ENCODE measurements around the gene ABLIM1. TPM values are rescaled to one million over a fixed set of nuclear protein-coding genes. Genes with fewer than 3 reads are reported as not detected.

The ABLIM1 gene
- total RNA-seq (100 to 1,000 TPM in 1 of 2 donors, 10 to 100 TPM in 1; 80.5 to 195 TPM), polyA plus RNA-seq (ENCODE audit: insufficient read length in 6 of 6) (10 to 100 TPM; 52.7 to 71.7 (median 63.0) TPM)
- long read RNA-seq, donor 1, partial matches to known transcripts, result 16 of 16 reads
- long read RNA-seq, donor 1, other reads (novel, unspliced or antisense), result 0 of 16 reads
- long read RNA-seq, donor 2, result 0 reads
- long read RNA-seq, donor 3, result 0 reads
- long read RNA-seq, donor 4, partial matches to known transcripts, result 6 of 26 reads
- long read RNA-seq, donor 4, other reads (novel, unspliced or antisense), result 20 of 26 reads
- long read RNA-seq, donor 5, partial matches to known transcripts, result 0 of 2 reads
- long read RNA-seq, donor 5, other reads (novel, unspliced or antisense), result 0 of 2 reads
- long read RNA-seq, donor 6, result 0 reads
- long read RNA-seq, donor 7, result 0 reads
- long read RNA-seq, donor 8, partial matches to known transcripts, result 0 of 1 reads
- long read RNA-seq, donor 8, other reads (novel, unspliced or antisense), result 0 of 1 reads
- long read RNA-seq, donor 9, result 0 reads
- long read RNA-seq, donor 10, partial matches to known transcripts, result 4 of 7 reads
- long read RNA-seq, donor 10, other reads (novel, unspliced or antisense), result 3 of 7 reads
- long read RNA-seq, donor 11, result 0 reads
- long read RNA-seq, donor 12, result 0 reads

DNA sequence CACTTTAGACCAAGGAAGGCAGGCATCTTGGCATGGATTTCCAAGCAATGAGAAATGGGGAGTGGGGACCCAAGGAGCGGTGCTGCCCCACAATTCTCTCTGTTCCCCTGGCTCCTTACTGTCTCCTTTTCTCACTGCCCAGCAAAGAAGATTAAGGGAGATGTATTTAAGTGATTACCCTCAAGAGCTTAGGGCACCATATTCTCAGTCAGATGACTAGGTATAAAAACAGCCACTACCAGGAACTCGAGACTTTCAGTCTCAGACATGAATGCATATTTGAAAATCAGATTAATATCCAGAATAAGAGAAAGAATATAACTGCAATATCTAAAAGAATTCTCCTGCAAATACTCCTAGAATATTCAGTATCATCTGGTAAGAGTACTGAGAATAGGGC is at the start of gene ABLIM1:
ABLIM1 (minus strand) TSS at position 101 of the 400 bp plus-strand sequence; CDS start at position 26, 75 bp downstream.
- intact Hi-C loops (cut with DNase I), result no loop called here
- ATAC-seq (no peak), DNase-seq (no peak)
- Histone ChIP-seq H3K27me3 (no peaks in the 10 kb centered on the region), H3K27ac (no peak within 1 kb of the TSS), H3K4me3 (no peak within 1 kb of the TSS), H3K36me3 (no peaks in the 10 kb centered on the region), H3K4me1 (no peaks in the 10 kb centered on the region), H3K9me3 (no peaks in the 10 kb centered on the region)
- TF ChIP-seq, protein P1, sequence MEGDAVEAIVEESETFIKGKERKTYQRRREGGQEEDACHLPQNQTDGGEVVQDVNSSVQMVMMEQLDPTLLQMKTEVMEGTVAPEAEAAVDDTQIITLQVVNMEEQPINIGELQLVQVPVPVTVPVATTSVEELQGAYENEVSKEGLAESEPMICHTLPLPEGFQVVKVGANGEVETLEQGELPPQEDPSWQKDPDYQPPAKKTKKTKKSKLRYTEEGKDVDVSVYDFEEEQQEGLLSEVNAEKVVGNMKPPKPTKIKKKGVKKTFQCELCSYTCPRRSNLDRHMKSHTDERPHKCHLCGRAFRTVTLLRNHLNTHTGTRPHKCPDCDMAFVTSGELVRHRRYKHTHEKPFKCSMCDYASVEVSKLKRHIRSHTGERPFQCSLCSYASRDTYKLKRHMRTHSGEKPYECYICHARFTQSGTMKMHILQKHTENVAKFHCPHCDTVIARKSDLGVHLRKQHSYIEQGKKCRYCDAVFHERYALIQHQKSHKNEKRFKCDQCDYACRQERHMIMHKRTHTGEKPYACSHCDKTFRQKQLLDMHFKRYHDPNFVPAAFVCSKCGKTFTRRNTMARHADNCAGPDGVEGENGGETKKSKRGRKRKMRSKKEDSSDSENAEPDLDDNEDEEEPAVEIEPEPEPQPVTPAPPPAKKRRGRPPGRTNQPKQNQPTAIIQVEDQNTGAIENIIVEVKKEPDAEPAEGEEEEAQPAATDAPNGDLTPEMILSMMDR (IDR thresholded peaks at IDR 0.05), result no peak

DNA sequence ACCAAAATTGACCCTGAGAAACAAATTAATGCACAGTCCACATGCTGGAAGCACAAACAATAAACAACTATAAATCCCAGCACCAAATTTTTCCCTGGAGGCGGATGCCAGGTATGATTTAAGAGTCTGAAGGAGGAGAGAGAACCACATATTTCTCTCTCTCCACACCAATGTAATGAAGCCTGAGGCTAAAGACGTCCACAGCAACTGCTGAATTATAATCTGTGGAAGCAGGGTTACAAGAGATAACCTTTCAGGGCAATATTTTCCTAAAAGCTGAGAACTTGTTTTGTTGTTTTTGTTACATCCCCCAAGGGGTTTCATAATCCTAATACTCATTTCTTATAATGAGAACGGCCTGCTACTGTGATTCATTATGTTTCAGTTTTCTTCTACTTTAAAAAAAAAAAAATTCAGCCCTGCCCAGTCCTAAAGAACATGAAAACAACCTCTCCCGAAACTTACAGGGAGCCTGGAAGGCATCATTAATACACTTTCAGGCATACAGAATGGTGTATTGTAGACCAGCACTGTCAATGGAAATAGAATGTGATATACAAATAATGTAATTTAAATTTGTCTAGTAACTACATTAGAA is 48.5 kb upstream of the ABLIM1 start:
- Histone ChIP-seq H3K4me3 (no peak overlapping the region), H3K27ac (no peak overlapping the region), H3K9me3 (no peaks in the 10 kb centered on the region), H3K36me3 (no peaks in the 10 kb centered on the region), H3K4me1 (no peaks in the 10 kb centered on the region), H3K27me3 (no peaks in the 10 kb centered on the region)
- DNase-seq, result no peak
- no peak for ATAC-seq
- intact Hi-C loops (cut with DNase I), result no loop called here
- TF ChIP-seq, protein P1 (IDR thresholded peaks at IDR 0.05), result no peak

GRCh38 chr10:114704679-114705078 is 46.6 kb upstream of the ABLIM1 start:
- ATAC-seq, result no peak
- Histone ChIP-seq H3K36me3 (no peaks in the 10 kb centered on the region), H3K27ac (no peak overlapping the region), H3K27me3 (no peaks in the 10 kb centered on the region), H3K4me3 (no peak overlapping the region), H3K9me3 (no peaks in the 10 kb centered on the region), H3K4me1 (no peaks in the 10 kb centered on the region)
- intact Hi-C loops (cut with DNase I), result loop anchor here in 1 of 2 donors (5.0 kb wide), 1 partner anchor 152 kb away; no protein-coding TSS in a partner anchor
- TF ChIP-seq, protein P1 (IDR thresholded peaks at IDR 0.05), result no peak
- DNase-seq, result no peak

DNA sequence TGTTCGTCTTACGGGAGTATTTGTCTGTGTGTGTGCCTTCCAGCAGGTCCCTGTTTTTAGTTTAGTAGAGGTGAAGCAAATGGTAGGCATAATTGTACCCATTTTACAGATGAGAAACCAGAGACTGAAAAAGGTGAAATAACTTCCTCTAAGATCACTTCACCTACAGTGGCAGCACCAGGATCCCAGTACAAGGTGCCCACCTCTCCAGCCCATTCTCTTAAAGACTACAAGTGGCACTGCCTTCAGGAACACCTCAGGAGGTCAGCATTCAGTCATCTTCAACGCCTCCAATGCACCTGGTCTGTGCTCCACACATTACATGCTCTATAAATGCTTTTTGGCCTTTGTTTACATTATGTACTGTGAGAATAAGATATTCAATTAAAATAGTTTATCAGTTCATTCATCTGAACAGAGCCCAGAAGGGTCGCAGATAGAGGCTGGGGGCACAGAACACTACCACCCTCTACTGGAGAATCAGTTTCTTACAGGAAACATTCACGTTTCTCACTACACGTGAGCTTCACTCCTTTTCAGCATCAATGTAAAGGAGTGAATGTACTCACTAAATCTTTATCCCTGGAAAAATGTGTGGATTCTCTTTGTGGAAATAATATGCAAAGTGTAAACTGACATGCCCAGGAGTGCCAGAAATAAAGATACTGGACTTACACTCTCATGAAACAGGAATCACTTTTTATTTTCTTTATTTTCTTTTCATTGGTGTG is 45.5 kb upstream of the ABLIM1 start:
- no peaks in the 10 kb centered on the region for H3K4me1 ChIP-seq
- no peaks in the 10 kb centered on the region for H3K27me3 ChIP-seq
- TF ChIP-seq, protein P1 (IDR thresholded peaks at IDR 0.05), result peak; percentile 19 to 65
- no peaks in the 10 kb centered on the region for H3K36me3 ChIP-seq
- ATAC-seq (peak; percentile 82), DNase-seq (no peak)
- H3K27ac ChIP-seq, result no peak overlapping the region
- no peak overlapping the region for H3K4me3 ChIP-seq
- intact Hi-C loops (cut with DNase I), result loop anchor here in 1 of 2 donors (5.0 kb wide), 1 partner anchor 151 kb away; no protein-coding TSS in a partner anchor
- no peaks in the 10 kb centered on the region for H3K9me3 ChIP-seq

Data from left lung (tissue), 14 donors.